ENCODE results near the gene RIPOR3. TPM values are rescaled to one million over a fixed set of nuclear protein-coding genes. Genes with fewer than 3 reads are reported as not detected.

Gene RIPOR3
- total RNA-seq, 4 donors from 2014 or later: 1.3 to 9.7 (median 3.3) TPM

DNA sequence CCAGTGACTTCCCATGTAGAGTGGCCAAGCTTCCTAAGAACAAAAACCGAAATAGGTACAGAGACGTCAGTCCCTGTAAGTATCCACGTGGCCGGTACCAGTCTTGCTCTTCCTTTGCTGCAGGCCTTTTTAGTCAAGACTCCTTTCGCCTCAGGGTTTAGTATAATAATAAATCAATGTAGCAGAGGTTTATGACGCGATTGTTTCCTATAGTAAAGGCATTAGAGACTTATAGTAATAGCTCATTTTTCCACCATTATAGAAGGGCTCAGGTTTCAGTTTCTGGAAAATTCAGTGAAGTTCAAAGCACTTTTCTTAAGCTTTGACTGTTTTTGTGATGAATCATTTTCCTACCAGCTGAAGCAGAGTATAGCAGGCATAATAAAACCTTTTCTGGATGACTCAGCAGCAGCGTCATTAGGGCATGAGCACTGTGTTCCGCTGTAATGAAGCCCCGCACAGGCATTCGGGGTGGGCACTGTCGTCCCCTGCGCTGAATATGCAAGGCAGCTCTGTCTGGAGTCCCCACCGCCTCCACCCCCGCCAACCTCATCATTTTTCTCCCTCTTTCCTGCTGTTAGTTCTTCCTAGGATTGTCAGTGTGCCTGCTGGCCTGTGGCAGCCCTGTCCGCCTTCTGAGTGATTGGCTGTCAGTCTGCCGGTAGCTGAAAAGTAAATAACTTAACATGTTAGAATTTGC, 129.8 kb downstream of the RIPOR3 start:
- Histone ChIP-seq H3K27me3 (no peaks in the 10 kb centered on the region), H3K4me3 (peak overlapping the region in 1 of 4 donors; percentile 25), H3K36me3 (peaks cover 0 to 47% (median 0%) of the 10 kb centered on the region in 3 donors), H3K9me3 (no peaks in the 10 kb centered on the region), H3K27ac (peak overlapping the region; percentile 64 to 87 (median 84)), H3K4me1 (peaks cover 21 to 82% (median 28%) of the 10 kb centered on the region in 3 donors)
- DNase-seq: no peak
- no peak for TF ChIP-seq POLR2A (IDR thresholded peaks at IDR 0.05)
- TF ChIP-seq, protein P1, sequence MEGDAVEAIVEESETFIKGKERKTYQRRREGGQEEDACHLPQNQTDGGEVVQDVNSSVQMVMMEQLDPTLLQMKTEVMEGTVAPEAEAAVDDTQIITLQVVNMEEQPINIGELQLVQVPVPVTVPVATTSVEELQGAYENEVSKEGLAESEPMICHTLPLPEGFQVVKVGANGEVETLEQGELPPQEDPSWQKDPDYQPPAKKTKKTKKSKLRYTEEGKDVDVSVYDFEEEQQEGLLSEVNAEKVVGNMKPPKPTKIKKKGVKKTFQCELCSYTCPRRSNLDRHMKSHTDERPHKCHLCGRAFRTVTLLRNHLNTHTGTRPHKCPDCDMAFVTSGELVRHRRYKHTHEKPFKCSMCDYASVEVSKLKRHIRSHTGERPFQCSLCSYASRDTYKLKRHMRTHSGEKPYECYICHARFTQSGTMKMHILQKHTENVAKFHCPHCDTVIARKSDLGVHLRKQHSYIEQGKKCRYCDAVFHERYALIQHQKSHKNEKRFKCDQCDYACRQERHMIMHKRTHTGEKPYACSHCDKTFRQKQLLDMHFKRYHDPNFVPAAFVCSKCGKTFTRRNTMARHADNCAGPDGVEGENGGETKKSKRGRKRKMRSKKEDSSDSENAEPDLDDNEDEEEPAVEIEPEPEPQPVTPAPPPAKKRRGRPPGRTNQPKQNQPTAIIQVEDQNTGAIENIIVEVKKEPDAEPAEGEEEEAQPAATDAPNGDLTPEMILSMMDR (IDR thresholded peaks at IDR 0.05): no peak
- 18 to 46% methylated on average over 17 of the region's 17 CpGs for whole genome bisulfite sequencing, 2 donors
- intact Hi-C loops (cut with DNase I): no loop called here

- 46 to 62% methylated on average over 5 of the region's 5 CpGs for WGBS, 2 donors
- no peaks in the 10 kb centered on the region for H3K27me3 ChIP-seq
- DNase-seq: no peak
- no peak overlapping the region for H3K4me3 ChIP-seq
- TF ChIP-seq, protein P1 (IDR thresholded peaks at IDR 0.05): no peak
- no peak for TF ChIP-seq POLR2A (IDR thresholded peaks at IDR 0.05)
- H3K36me3 ChIP-seq: peaks cover 0 to 40% (median 0%) of the 10 kb centered on the region in 3 donors
- intact Hi-C loops (cut with DNase I): no loop called here
- no peaks in the 10 kb centered on the region for H3K9me3 ChIP-seq
- H3K27ac ChIP-seq: peak overlapping the region; percentile 64 to 87 (median 84)
- H3K4me1 ChIP-seq: peaks cover 21 to 75% (median 28%) of the 10 kb centered on the region in 3 donors
Observed at GRCh38 chr20:50560867-50561266, 130.5 kb downstream of the RIPOR3 start.

GRCh38 chr20:50559856-50560638, 131.3 kb downstream of the RIPOR3 start:
- H3K36me3 ChIP-seq: peaks cover 0 to 35% (median 0%) of the 10 kb centered on the region in 3 donors
- peak overlapping the region in 3 of 4 donors; percentile 64 to 85 (median 84) for H3K27ac ChIP-seq
- H3K9me3 ChIP-seq: no peaks in the 10 kb centered on the region
- TF ChIP-seq, protein P1 (IDR thresholded peaks at IDR 0.05): no peak
- no peak for TF ChIP-seq POLR2A (IDR thresholded peaks at IDR 0.05)
- 74 to 78% methylated on average over 5 to 8 of the region's 8 CpGs for whole genome bisulfite sequencing, 2 donors
- peaks cover 21 to 67% (median 26%) of the 10 kb centered on the region in 3 donors for H3K4me1 ChIP-seq
- no peaks in the 10 kb centered on the region for H3K27me3 ChIP-seq
- no peak for DNase-seq
- intact Hi-C loops (cut with DNase I): no loop called here
- H3K4me3 ChIP-seq: no peak overlapping the region

- 84 to 87% methylated on average over 6 of the region's 6 CpGs for WGBS, 2 donors
- TF ChIP-seq, protein P1 (IDR thresholded peaks at IDR 0.05): no peak
- no peak for TF ChIP-seq POLR2A (IDR thresholded peaks at IDR 0.05)
- no peaks in the 10 kb centered on the region for H3K27me3 ChIP-seq
- DNase-seq: no peak
- peaks cover 17 to 58% (median 18%) of the 10 kb centered on the region in 3 donors for H3K4me1 ChIP-seq
- H3K9me3 ChIP-seq: no peaks in the 10 kb centered on the region
- no peak overlapping the region for H3K27ac ChIP-seq
- intact Hi-C loops (cut with DNase I): no loop called here
- H3K4me3 ChIP-seq: no peak overlapping the region
- H3K36me3 ChIP-seq: peaks cover 0 to 28% (median 0%) of the 10 kb centered on the region in 3 donors
Observed at GRCh38 chr20:50559149-50559548, 132.2 kb downstream of the RIPOR3 start.

DNA sequence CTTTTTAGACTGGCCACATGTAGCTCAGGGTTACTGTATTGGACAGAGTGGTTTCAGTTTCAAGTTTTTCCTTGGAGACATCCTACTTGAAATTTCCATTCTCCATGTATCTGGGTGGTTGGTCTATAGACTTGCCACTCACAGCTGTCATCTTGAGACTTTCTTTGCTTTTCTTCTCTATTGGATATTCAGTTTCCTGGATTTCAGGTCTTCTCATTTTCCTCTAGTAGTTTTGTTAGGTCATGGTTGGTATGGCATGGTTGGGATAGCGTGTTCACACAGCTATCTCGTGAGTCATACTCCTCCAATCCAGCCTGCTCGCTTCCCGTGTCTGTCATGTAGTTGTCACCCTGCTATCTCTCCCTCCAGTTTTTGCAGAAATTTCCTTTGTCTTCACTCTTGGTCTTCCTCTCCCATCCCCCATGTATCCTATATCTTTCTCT, 132.8 kb downstream of the RIPOR3 start:
- Histone ChIP-seq H3K27ac (peak overlapping the region in 1 of 4 donors; percentile 34), H3K9me3 (no peaks in the 10 kb centered on the region), H3K4me3 (no peak overlapping the region), H3K4me1 (peaks cover 16 to 52% (median 16%) of the 10 kb centered on the region in 3 donors), H3K27me3 (no peaks in the 10 kb centered on the region), H3K36me3 (peaks cover 0 to 26% (median 0%) of the 10 kb centered on the region in 3 donors)
- no peak for TF ChIP-seq POLR2A (IDR thresholded peaks at IDR 0.05)
- TF ChIP-seq, protein P1 (IDR thresholded peaks at IDR 0.05): no peak
- intact Hi-C loops (cut with DNase I): no loop called here
- no peak for DNase-seq
- WGBS, 2 donors: 36 to 51% methylated on average over 4 of the region's 4 CpGs
